ENCODE measurements around the gene RARB. TPM values are rescaled to one million over a fixed set of nuclear protein-coding genes. Genes with fewer than 3 reads are reported as not detected.

The RARB gene
- total RNA-seq, 2 donors from 2014 or later, result not detected

DNA sequence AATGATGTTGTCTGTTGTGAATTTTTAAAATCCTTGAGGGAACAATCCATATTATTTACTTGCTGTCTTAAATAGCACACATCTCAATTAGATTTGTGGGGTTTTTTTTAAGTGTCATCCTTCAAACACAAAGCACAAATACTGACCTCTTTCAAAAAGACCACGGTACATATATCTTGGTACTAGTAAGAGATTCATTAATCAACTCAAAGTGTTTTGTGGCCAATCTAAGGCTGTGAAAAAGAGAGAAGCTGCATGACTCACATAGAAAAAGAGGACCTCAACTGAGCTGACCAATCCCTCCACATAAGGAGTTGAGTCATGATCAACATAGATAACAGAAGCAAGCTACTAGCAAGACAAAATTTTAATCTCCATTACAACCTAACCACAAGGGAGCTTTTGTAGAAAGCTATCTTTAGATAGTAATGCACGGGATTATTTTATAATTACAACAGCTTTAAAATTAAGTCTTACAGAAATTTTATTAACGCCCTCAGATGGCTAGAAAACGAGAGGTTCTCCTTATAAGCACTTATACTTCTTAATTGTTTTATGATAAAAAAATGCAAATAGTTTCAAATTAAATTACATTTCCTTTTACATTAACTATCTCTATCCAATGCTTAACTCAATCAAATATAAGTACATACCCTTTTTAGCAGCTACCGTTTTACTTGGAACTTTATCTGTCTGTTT lies 176.2 kb downstream of the RARB start:
- Mint-ChIP-seq H3K36me3 (peaks cover 0 to 7% of the 10 kb centered on the region in 2 donors), H3K9me3 (no peaks in the 10 kb centered on the region), H3K27ac (peak overlapping the region in 1 of 2 donors; percentile 72)
- ATAC-seq (peak; percentile 80 to 91), DNase-seq (ENCODE audit: low spot score in 2 of 2) (no peak)

DNA sequence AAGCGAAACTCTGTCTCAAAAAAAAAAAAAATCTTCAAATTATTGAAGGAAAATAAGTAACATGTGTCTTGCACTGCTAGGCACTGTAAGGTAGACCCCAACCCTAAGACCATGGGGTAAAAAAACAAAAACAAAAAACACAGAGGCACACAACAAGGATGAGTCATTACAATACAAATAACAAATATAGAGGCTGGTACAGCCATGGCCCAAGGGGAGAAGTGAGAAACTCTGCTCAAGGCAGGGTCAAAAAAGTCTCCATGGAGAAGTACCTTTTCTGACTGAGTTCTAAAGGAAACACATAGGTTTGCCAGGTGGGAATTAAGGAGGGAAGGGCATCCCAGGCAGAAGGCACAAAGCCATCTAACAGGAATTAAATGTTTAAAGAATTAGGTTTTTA lies 182.1 kb downstream of the RARB start:
- ATAC-seq (no peak), DNase-seq (ENCODE audit: low spot score in 2 of 2) (no peak)
- H3K9me3 Mint-ChIP-seq, result no peaks in the 10 kb centered on the region
- H3K27ac Mint-ChIP-seq, result peak overlapping the region; percentile 51 to 81
- H3K36me3 Mint-ChIP-seq, result peaks cover 0 to 7% of the 10 kb centered on the region in 2 donors

DNA sequence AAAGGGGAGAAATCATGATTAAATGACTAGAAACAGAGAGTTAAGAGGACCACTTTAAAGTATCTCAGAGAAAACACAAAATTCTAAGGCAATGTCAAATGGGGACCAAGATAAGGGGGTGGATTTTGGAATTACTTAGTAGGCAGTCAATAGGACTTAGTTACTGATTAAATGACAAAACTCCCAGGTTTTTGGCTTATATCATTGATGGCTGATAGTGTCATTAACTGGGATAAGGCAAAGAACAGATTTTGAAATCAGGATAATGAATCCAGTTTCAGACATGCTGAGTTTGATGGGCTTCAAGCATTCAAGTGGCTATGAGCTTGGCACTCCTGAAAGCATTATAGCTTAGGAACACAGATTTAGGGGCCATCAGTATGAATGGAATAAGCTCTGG lies 182.7 kb downstream of the RARB start:
- ATAC-seq (no peak), DNase-seq (ENCODE audit: low spot score in 2 of 2) (no peak)
- H3K9me3 Mint-ChIP-seq, result no peaks in the 10 kb centered on the region
- H3K27ac Mint-ChIP-seq, result peak overlapping the region in 1 of 2 donors; percentile 57
- peaks cover 0 to 7% of the 10 kb centered on the region in 2 donors for H3K36me3 Mint-ChIP-seq

DNA sequence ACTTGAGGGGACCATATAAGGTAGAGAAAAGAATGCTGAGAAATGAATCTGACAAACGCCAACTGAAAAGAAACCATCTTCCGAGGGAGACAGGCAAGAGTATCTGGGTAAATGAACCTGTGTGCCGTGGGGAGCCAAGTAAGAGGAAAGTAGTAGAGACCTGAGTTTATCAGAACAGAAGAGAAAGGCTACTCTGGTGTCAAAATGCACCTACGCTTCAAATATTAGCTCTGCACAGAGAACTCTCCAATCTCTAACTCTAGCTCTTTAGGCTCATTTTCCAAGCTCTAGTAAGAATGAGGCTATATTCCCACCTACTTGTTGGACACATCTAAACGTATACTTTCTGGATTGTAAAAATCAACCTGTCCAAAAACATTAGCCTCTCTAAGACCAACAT lies 183.1 kb downstream of the RARB start:
- Mint-ChIP-seq H3K27ac (peak overlapping the region in 1 of 2 donors; percentile 57), H3K36me3 (peaks cover 0 to 7% of the 10 kb centered on the region in 2 donors)

DNA sequence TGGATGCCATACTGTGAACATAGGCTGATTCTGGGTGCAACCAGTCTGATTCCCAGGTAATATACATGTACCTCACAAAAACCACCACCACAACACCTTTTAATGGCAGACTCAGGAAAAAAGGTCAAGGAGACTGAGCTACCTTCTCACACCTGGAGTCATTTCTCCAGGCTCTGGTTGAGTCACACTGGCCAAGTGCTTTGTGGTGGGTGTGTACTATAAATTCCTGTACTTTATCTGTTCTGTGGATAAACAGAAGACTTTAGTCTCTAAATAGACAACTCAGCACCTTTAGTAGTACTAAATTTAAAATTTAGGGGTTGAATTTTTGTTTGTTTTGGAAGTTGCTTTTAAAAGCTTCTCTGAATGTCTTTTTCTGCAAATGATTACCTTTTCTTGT lies 190.0 kb downstream of the RARB start:
- ATAC-seq (peak; percentile 55 to 68), DNase-seq (ENCODE audit: low spot score in 2 of 2) (no peak)
- H3K9me3 Mint-ChIP-seq, result no peaks in the 10 kb centered on the region
- no peak overlapping the region for H3K27ac Mint-ChIP-seq
- H3K36me3 Mint-ChIP-seq, result peaks cover 0 to 14% of the 10 kb centered on the region in 2 donors

More for the DNA sequence above, 183.1 kb downstream of the RARB start:
- no peak for ATAC-seq
- DNase-seq (ENCODE audit: low spot score in 2 of 2), result no peak
- H3K9me3 Mint-ChIP-seq, result no peaks in the 10 kb centered on the region

DNA sequence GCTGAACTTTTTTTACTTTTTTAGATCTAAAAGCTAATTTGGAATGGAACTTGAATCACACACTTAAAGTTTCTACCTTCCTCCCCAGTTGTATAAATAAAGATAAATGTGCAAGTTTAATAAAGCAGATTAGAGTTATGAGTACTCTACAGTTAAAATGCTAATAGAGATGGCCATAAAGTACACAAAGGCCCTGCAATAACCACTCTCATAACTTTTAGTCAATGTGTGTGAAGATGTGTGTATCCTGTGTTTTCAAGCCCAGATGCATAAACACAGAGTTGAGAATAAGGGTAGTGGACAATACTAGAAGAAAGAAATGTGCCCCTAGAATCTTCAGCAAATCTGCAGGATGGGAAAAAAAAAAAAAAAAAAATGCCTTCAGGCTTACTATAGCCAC lies 191.3 kb downstream of the RARB start:
- Mint-ChIP-seq H3K9me3 (no peaks in the 10 kb centered on the region), H3K36me3 (peaks cover 0 to 14% of the 10 kb centered on the region in 2 donors), H3K27ac (no peak overlapping the region)
- DNase-seq (ENCODE audit: low spot score in 2 of 2) (no peak), ATAC-seq (no peak)

DNA sequence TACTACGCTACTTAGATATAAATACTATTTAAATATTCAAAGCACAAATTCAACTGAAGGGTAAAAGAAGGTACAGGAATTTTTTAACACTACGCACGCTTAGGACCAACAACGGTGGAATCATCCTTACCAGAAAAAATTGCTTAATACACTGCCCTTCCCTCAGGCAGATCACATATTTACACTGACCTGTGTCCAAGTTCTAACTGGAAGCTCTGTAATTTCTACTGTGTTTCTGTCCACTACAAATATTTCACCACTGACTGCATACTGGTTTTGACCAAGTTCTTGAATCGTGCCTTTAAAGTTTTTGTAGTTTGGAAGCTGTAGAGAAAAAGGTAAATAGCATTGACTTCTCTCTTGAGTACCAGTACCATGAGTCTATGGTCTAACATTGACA lies 192.4 kb downstream of the RARB start:
- ATAC-seq, result no peak
- Mint-ChIP-seq H3K36me3 (peaks cover 3 to 14% of the 10 kb centered on the region in 2 donors), H3K27ac (peak overlapping the region in 1 of 2 donors; percentile 58), H3K9me3 (no peaks in the 10 kb centered on the region)
- DNase-seq (ENCODE audit: low spot score in 2 of 2), result no peak

DNA sequence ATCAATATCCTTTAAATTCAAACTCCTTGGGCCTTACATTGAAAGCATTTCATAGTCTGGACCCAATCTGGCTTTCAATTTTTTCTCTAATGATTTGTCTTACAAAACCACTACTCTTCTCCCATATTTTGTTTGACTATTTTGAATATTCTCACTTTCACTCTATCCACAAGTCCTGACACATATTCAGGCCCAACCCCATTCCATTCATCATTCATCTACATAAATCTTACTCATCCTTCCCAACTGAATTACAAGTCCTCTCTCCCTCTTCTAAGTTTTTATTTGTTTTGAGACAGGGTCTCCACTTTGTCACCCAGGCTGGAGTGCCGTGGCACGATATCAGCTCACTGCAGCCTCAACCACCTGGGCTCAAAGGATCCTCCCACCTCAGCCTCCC lies 193.0 kb downstream of the RARB start:
- DNase-seq (ENCODE audit: low spot score in 2 of 2) (no peak), ATAC-seq (peak in 1 of 2 donors; percentile 56)
- Mint-ChIP-seq H3K36me3 (peaks cover 5 to 14% of the 10 kb centered on the region in 2 donors), H3K9me3 (no peaks in the 10 kb centered on the region), H3K27ac (peak overlapping the region; percentile 58 to 78)

DNA sequence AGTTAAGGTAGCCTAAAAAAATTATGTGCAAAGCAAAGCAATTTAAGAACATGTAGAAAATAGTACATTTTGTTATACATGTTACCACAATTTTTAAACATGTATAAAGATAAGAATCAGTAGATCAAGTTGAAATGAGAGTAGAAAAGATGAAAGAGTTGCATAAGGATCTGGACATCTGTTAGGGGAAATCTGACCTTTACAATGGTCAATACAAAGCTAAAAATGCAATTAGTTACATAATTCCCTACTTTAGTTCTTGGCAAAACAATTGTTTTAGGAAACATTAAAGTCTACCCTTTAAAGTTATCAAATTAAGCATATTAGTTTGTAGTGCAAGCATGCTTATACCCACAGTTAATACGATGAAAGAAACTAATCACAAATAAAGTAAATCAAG lies 203.9 kb downstream of the RARB start:
- no peaks in the 10 kb centered on the region for H3K9me3 Mint-ChIP-seq
- ATAC-seq, result no peak
- peaks cover 4 to 12% of the 10 kb centered on the region in 2 donors for H3K36me3 Mint-ChIP-seq

DNA sequence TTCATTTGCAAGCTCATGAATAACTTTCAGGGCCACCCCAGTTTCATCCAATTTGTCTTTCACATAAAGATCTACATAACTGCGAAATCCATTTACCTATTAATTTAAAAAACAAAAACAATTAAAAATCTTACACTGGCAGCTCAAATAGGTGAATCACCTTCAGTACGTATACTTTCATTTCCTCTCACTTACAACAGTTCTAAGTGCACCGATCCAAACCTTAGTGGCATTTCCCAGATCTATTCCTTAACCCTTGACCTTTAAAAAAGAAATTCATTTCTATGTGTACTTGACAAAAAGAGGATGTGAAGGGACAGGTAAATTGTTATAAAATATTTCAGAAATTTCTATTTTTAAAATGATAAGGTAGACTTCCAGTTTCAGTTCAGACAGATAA lies 205.9 kb downstream of the RARB start:
- Mint-ChIP-seq H3K9me3 (no peaks in the 10 kb centered on the region), H3K27ac (peak overlapping the region in 1 of 2 donors; percentile 22), H3K36me3 (peaks cover 4 to 12% of the 10 kb centered on the region in 2 donors)
- no peak for DNase-seq (ENCODE audit: low spot score in 2 of 2)
- ATAC-seq, result no peak

More for the DNA sequence above, 203.9 kb downstream of the RARB start:
- H3K27ac Mint-ChIP-seq, result no peak overlapping the region
- DNase-seq (ENCODE audit: low spot score in 2 of 2), result no peak

DNA sequence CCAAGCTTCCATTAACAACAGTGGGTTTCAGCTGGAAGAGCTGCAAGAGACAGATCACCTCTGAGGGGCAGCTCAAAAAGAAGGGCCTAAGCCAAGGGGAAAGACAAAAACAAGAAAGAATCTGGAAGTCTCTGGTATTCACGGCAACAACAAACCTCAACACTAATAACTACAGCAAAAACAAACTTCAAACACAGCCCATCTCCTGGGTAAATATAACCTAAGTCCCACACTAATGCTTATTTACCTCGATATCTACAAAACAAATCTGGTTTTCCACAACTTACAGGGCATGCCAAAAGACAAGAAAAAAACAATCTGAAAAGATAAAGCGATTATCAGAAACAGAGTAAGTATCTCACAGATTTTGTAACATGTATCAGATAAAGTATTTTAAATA lies 207.0 kb downstream of the RARB start:
- DNase-seq (ENCODE audit: low spot score in 2 of 2) (no peak), ATAC-seq (no peak)
- Mint-ChIP-seq H3K9me3 (no peaks in the 10 kb centered on the region), H3K27ac (no peak overlapping the region), H3K36me3 (peaks cover 4 to 7% of the 10 kb centered on the region in 2 donors)

Other genes with a start within 250 kb of the RARB start
- 100 to 1,000 TPM in 1 of 2 donors, 10 to 100 TPM in 1; 93.8 to 125 TPM for gene TOP2B, start 236.6 kb downstream of the RARB start, total RNA-seq